Measurements from ENCODE around the gene ATOH7. TPM values are rescaled to one million over a fixed set of nuclear protein-coding genes. Genes with fewer than 3 reads are reported as not detected.
"Not testable (repeated sequence)": the region's sequence is repeated elsewhere in the genome, so short reads cannot be mapped to it uniquely, and the experiment has no call there.

Gene ATOH7
- total RNA-seq, 1 donor from 2014 or later = not detected

GRCh38 chr10:68251625-68252495, 19.9 kb upstream of the ATOH7 start:
- no peak overlapping the region for H3K27ac Mint-ChIP-seq
- peaks cover 6% of the 10 kb centered on the region for H3K27me3 Mint-ChIP-seq (ENCODE audit: low read depth)
- intact Hi-C loops (cut with micrococcal nuclease) = no loop called here
- H3K4me3 Mint-ChIP-seq (ENCODE audit: low read depth) = no peak overlapping the region
- H3K4me1 Mint-ChIP-seq (ENCODE audit: low read depth) = peaks cover 3% of the 10 kb centered on the region
- H3K36me3 Mint-ChIP-seq (ENCODE audit: low read depth) = no peaks in the 10 kb centered on the region
- no peak for DNase-seq (ENCODE audit: low spot score)
- no peaks in the 10 kb centered on the region for H3K9me3 Mint-ChIP-seq

- no peak overlapping the region for H3K4me3 Mint-ChIP-seq (ENCODE audit: low read depth)
- H3K27ac Mint-ChIP-seq = no peak overlapping the region
- intact Hi-C loops (cut with micrococcal nuclease) = no loop called here
- H3K36me3 Mint-ChIP-seq (ENCODE audit: low read depth) = no peaks in the 10 kb centered on the region
- H3K4me1 Mint-ChIP-seq (ENCODE audit: low read depth) = peaks cover 3% of the 10 kb centered on the region
- DNase-seq (ENCODE audit: low spot score) = no peak
- no peaks in the 10 kb centered on the region for H3K9me3 Mint-ChIP-seq
- peaks cover 1% of the 10 kb centered on the region for H3K27me3 Mint-ChIP-seq (ENCODE audit: low read depth)
Measured at GRCh38 chr10:68251151-68251550, 19.2 kb upstream of the ATOH7 start.

- intact Hi-C loops (cut with micrococcal nuclease) = no loop called here
- Mint-ChIP-seq H3K27ac (no peak overlapping the region), H3K36me3 (ENCODE audit: low read depth) (no peaks in the 10 kb centered on the region), H3K9me3 (no peaks in the 10 kb centered on the region), H3K4me3 (ENCODE audit: low read depth) (no peak overlapping the region), H3K27me3 (ENCODE audit: low read depth) (no peaks in the 10 kb centered on the region), H3K4me1 (ENCODE audit: low read depth) (peaks cover 3% of the 10 kb centered on the region)
- DNase-seq (ENCODE audit: low spot score) = no peak
Measured at GRCh38 chr10:68249297-68249696, 17.4 kb upstream of the ATOH7 start.

- H3K4me3 Mint-ChIP-seq (ENCODE audit: low read depth) = no peak overlapping the region
- H3K27ac Mint-ChIP-seq = no peak overlapping the region
- DNase-seq (ENCODE audit: low spot score) = no peak
- H3K36me3 Mint-ChIP-seq (ENCODE audit: low read depth) = no peaks in the 10 kb centered on the region
- peaks cover 3% of the 10 kb centered on the region for H3K4me1 Mint-ChIP-seq (ENCODE audit: low read depth)
- H3K27me3 Mint-ChIP-seq (ENCODE audit: low read depth) = peaks cover 2% of the 10 kb centered on the region
- H3K9me3 Mint-ChIP-seq = no peaks in the 10 kb centered on the region
- intact Hi-C loops (cut with micrococcal nuclease) = no loop called here
Measured at GRCh38 chr10:68247931-68248330, 16.0 kb upstream of the ATOH7 start.

GRCh38 chr10:68246397-68246796, 14.5 kb upstream of the ATOH7 start:
- H3K27me3 Mint-ChIP-seq (ENCODE audit: low read depth); H3K36me3 Mint-ChIP-seq (ENCODE audit: low read depth); H3K4me1 Mint-ChIP-seq (ENCODE audit: low read depth); H3K4me3 Mint-ChIP-seq (ENCODE audit: low read depth); DNase-seq (ENCODE audit: low spot score); H3K27ac Mint-ChIP-seq; intact Hi-C loops (cut with micrococcal nuclease); H3K9me3 Mint-ChIP-seq: not testable (repeated sequence)

DNA sequence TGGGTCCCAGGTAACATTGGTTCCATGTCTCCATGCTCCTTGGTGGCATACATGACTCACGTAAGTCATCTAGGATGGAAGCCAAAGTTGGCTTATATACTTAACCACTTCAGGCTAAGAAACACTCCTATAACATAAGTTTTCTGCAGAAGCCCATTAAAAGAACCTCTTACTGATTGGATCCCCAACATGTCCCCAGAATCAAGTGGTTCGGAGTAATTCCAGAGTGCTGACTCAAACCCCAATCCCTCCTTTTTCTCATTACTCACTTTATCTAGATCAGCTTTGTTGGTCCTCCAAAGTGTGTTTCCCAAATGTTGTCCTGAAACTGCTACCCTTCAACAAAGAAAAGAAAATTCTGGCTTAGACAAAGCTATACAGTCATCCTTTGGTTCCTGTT, 10.1 kb upstream of the ATOH7 start:
- no peaks in the 10 kb centered on the region for H3K4me1 Mint-ChIP-seq (ENCODE audit: low read depth)
- no peaks in the 10 kb centered on the region for H3K9me3 Mint-ChIP-seq
- intact Hi-C loops (cut with micrococcal nuclease) = no loop called here
- H3K36me3 Mint-ChIP-seq (ENCODE audit: low read depth) = no peaks in the 10 kb centered on the region
- no peak for DNase-seq (ENCODE audit: low spot score)
- no peak overlapping the region for H3K4me3 Mint-ChIP-seq (ENCODE audit: low read depth)
- peaks cover 2% of the 10 kb centered on the region for H3K27me3 Mint-ChIP-seq (ENCODE audit: low read depth)
- no peak overlapping the region for H3K27ac Mint-ChIP-seq

DNA sequence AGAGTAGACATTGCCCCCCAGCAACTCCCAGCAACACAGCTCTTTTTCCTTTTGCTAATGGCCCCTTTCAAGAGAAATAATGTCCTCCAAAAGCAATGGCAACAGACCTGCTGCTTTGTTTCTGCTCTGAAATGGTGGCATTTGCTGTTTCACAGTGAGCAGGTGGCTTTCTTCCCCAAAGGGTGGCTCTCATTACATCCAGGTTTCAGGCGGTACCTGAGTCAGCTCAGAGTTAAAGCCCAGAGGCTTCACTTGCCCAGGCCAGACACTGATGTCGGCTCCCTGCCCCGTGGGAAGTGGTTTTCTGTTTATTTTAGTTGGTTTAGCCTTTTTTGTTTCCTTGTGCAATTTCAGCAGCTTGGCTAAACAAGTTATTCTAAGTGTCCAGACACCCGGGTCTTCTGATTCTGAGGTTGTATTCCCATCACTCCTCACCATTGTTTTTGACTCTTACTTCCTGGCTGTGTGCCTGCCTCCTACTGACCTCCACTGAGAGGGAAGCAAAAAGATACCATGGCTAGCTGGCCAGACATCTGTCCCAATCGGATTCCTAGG, 7.8 kb upstream of the ATOH7 start:
- no peak overlapping the region for H3K27ac Mint-ChIP-seq
- no peak overlapping the region for H3K4me3 Mint-ChIP-seq (ENCODE audit: low read depth)
- H3K27me3 Mint-ChIP-seq (ENCODE audit: low read depth) = peaks cover 5% of the 10 kb centered on the region
- no peaks in the 10 kb centered on the region for H3K4me1 Mint-ChIP-seq (ENCODE audit: low read depth)
- intact Hi-C loops (cut with micrococcal nuclease) = no loop called here
- no peaks in the 10 kb centered on the region for H3K36me3 Mint-ChIP-seq (ENCODE audit: low read depth)
- no peaks in the 10 kb centered on the region for H3K9me3 Mint-ChIP-seq
- no peak for DNase-seq (ENCODE audit: low spot score)

DNA sequence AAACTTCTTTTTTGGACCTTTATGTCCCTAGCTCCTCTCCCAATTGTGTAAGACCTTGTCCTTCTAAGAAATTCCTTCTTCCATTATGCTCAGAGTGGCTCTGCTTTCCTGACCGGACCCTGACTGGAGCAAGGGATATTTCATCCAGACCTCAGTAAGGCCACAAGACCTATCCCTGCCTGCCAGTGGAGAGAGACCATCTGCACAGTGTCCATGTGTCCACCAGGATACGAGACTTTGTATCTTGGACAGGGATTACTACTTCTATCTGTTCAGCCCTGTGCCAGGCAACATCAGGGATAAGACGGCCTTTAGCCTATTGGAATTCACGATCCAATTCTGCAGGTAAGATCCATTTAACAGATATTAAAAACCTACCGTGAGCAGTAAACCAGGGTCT, 7.2 kb upstream of the ATOH7 start:
- peaks cover 6% of the 10 kb centered on the region for H3K27me3 Mint-ChIP-seq (ENCODE audit: low read depth)
- H3K9me3 Mint-ChIP-seq = no peaks in the 10 kb centered on the region
- no peak for DNase-seq (ENCODE audit: low spot score)
- intact Hi-C loops (cut with micrococcal nuclease) = no loop called here
- no peaks in the 10 kb centered on the region for H3K4me1 Mint-ChIP-seq (ENCODE audit: low read depth)
- H3K4me3 Mint-ChIP-seq (ENCODE audit: low read depth) = no peak overlapping the region
- H3K36me3 Mint-ChIP-seq (ENCODE audit: low read depth) = no peaks in the 10 kb centered on the region
- H3K27ac Mint-ChIP-seq = no peak overlapping the region

- no peaks in the 10 kb centered on the region for H3K4me1 Mint-ChIP-seq (ENCODE audit: low read depth)
- H3K27ac Mint-ChIP-seq = no peak overlapping the region
- intact Hi-C loops (cut with micrococcal nuclease) = no loop called here
- no peak overlapping the region for H3K4me3 Mint-ChIP-seq (ENCODE audit: low read depth)
- no peak for DNase-seq (ENCODE audit: low spot score)
- peaks cover 12% of the 10 kb centered on the region for H3K27me3 Mint-ChIP-seq (ENCODE audit: low read depth)
- no peaks in the 10 kb centered on the region for H3K36me3 Mint-ChIP-seq (ENCODE audit: low read depth)
- H3K9me3 Mint-ChIP-seq = no peaks in the 10 kb centered on the region
Measured at GRCh38 chr10:68238371-68238770, 6.5 kb upstream of the ATOH7 start.

DNA sequence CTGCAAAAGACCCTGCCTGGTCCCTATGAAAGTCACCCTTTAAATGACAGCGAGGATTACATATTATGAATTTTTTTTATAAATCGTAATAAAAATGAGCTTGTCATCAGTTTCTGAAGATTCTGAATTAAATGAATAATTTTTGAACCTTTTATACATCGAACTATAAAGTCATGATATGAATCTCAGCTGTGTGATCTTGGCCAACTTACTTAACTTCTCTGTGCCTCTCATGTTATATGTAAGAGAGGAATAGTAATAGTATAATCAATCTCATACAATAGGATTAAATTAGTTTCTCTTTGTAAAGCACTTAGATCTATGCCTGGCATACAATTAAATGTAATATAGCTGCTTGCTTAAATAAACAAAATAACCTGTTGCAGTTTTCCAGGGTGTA, 5.3 kb upstream of the ATOH7 start:
- H3K27ac Mint-ChIP-seq = no peak overlapping the region
- peaks cover 19% of the 10 kb centered on the region for H3K27me3 Mint-ChIP-seq (ENCODE audit: low read depth)
- no peaks in the 10 kb centered on the region for H3K4me1 Mint-ChIP-seq (ENCODE audit: low read depth)
- no peak for DNase-seq (ENCODE audit: low spot score)
- no peaks in the 10 kb centered on the region for H3K36me3 Mint-ChIP-seq (ENCODE audit: low read depth)
- H3K4me3 Mint-ChIP-seq (ENCODE audit: low read depth) = no peak overlapping the region
- no peaks in the 10 kb centered on the region for H3K9me3 Mint-ChIP-seq
- intact Hi-C loops (cut with micrococcal nuclease) = no loop called here

GRCh38 chr10:68235581-68235980, 3.7 kb upstream of the ATOH7 start:
- H3K4me3 Mint-ChIP-seq (ENCODE audit: low read depth) = no peak overlapping the region
- intact Hi-C loops (cut with micrococcal nuclease) = no loop called here
- H3K4me1 Mint-ChIP-seq (ENCODE audit: low read depth) = peaks cover 7% of the 10 kb centered on the region
- H3K9me3 Mint-ChIP-seq = no peaks in the 10 kb centered on the region
- H3K36me3 Mint-ChIP-seq (ENCODE audit: low read depth) = no peaks in the 10 kb centered on the region
- H3K27me3 Mint-ChIP-seq (ENCODE audit: low read depth) = peaks cover 29% of the 10 kb centered on the region
- no peak overlapping the region for H3K27ac Mint-ChIP-seq
- DNase-seq (ENCODE audit: low spot score) = no peak

- Mint-ChIP-seq H3K27ac (no peak overlapping the region), H3K4me3 (ENCODE audit: low read depth) (no peak overlapping the region), H3K36me3 (ENCODE audit: low read depth) (no peaks in the 10 kb centered on the region), H3K9me3 (no peaks in the 10 kb centered on the region), H3K4me1 (ENCODE audit: low read depth) (peaks cover 7% of the 10 kb centered on the region), H3K27me3 (ENCODE audit: low read depth) (peaks cover 30% of the 10 kb centered on the region)
- intact Hi-C loops (cut with micrococcal nuclease) = no loop called here
- no peak for DNase-seq (ENCODE audit: low spot score)
Measured at GRCh38 chr10:68235111-68235510, 3.2 kb upstream of the ATOH7 start.

DNA sequence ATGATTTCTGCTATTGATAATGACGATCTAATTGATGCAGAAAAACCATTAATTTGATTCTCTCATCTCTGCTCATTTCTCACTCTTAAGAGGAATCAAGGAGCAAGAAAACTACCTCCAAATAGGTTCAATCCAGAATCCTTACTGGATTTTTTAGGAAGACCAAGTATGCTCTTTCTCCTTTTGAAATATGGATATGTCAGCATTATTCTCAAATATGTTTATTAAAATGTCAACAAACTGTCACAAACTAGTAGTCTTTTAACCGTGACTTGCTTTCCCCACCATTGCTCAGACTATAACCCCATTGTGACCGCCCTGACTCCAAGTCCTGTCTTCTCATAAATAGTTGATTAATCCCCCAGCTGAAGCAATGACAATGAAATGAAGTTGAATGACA, 1.1 kb upstream of the ATOH7 start:
- H3K27me3 Mint-ChIP-seq (ENCODE audit: low read depth) = peaks cover 44% of the 10 kb centered on the region
- H3K4me1 Mint-ChIP-seq (ENCODE audit: low read depth) = peaks cover 7% of the 10 kb centered on the region
- H3K9me3 Mint-ChIP-seq = no peaks in the 10 kb centered on the region
- DNase-seq (ENCODE audit: low spot score) = no peak
- intact Hi-C loops (cut with micrococcal nuclease) = loop anchor here (5.0 kb wide), 1 partner anchor 99 kb away; the partner anchor contains the start of genes HNRNPH3 and PBLD
- no peak overlapping the region for H3K4me3 Mint-ChIP-seq (ENCODE audit: low read depth)
- H3K36me3 Mint-ChIP-seq (ENCODE audit: low read depth) = no peaks in the 10 kb centered on the region
- H3K27ac Mint-ChIP-seq = no peak overlapping the region

Measured in activated T-helper 2 cell treated with anti-CD3 and anti-CD28 coated beads, Interferon-gamma antibody, Interleukin-2, Interleukin-4, amounts not matched to agents 10 μg/mL and 5 μg/mL and 100 μg/mL, durations not matched to agents 14 hours and 24 hours and 36 hours (primary cell).